SW480 (cell line): ENCODE results near the gene RAB7A.
"Not testable (repeated sequence)": the region's sequence is repeated elsewhere in the genome, so short reads cannot be mapped to it uniquely, and the experiment has no call there.

ENCODE experiments used
- DNase-seq: peaks from one replicate; pipeline ENCODE4 v3.0.0-alpha.2; 2016; ENCODE audit warnings: low spot score

RAB7A gene

DNA sequence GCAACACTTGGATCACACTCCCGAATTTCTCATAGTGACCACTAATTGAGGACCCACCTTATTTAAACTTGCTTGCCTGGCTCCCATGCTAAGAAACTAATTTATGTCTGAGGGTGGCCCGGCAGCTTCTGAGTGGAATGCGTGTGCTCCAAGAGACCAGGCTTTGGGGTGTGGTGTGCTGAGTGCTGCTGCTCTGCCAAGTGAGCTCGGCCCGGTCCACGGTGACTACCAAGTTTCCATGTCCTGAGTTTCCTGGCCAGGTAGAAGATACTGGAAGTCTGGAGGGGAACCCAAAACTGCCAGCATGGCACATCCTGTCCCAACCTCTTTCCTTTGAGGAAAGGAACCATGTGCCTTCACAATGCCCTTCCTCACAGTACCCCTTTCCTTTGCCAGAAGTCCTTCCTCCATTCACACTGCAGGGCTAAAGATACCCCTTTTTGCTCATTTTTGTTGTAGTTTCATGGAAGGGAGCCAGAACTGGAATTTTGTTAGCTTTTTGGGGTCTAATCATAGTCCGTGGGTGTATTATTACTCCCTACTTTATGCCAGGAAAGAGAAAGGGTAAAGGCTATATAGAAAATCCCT is 94.4 kb downstream of the RAB7A start:
- DNase-seq = no peak

DNA sequence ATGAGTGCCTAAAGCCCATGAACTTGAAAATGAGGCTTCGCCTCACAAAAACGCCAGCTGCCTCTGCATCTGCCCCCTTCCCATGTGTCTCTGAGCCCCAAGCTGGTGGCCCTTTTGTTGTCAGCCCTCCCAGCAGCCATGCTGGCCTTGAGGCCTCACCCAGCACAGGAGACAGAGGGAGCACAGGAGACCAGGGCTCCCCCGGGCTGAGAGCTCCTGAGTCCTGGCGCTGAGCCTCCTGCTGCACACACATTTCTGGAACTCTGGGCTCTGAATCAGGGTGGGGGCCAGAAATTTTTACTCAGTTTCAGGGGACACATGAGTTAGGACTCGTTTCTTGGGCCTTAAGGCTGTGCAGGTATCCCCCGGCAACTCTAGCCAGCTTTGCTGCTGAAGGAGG is 97.0 kb downstream of the RAB7A start:
- DNase-seq = no peak

DNA sequence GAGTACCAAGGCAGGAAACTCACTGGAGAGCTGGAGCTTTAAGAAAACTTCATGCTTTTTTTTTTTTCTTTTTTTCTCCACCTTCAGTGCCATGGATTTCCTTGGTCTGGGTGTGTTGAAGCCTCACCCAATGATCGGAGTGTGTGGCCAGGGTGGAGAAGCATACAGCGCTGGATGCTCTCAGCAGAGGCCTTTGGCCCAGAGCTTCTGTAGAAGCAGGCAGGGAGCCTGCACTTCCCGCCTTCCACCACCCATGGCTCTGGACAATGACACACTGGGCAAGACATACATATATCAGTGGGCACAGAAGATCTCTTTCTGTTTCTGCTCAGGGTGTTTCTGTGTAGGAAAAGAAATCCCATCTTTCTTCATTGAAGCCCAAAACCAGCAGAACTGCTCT is 97.6 kb downstream of the RAB7A start:
- no peak for DNase-seq

DNA sequence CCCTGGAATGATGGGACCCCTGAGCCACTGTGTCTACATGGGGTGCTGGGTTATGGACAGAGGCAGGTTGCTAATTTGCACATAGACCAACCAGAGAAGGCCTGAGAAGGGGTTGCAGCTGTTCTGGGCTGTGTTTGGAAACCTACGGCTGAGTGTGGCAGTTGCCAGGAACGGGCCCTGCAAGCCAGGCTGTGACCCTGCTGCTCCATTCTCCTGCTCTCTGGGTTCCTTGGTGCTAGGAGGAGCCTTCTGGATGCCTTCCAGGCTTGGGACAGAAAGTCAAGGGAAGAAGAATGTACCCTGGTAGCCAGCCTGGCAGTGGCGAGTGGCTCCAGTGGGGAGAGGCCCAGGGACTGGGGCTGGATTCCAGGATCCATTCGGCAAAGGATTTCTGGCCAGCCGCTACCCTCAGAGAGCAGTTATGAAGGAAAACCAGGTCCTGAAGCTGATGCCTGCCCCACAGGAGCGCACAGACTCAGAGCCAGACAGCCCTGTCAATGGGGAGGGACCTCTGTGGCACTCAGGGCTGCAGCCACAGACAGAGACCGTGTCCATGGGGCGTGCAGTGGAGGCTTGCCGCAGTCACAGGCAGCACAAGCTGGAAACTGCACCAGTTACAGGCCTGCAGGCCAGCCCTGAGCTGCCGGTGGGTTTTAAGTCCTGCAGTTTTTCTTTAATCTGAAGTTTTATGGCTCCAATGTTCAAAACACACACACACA is 98.3 kb downstream of the RAB7A start:
- DNase-seq = no peak

DNA sequence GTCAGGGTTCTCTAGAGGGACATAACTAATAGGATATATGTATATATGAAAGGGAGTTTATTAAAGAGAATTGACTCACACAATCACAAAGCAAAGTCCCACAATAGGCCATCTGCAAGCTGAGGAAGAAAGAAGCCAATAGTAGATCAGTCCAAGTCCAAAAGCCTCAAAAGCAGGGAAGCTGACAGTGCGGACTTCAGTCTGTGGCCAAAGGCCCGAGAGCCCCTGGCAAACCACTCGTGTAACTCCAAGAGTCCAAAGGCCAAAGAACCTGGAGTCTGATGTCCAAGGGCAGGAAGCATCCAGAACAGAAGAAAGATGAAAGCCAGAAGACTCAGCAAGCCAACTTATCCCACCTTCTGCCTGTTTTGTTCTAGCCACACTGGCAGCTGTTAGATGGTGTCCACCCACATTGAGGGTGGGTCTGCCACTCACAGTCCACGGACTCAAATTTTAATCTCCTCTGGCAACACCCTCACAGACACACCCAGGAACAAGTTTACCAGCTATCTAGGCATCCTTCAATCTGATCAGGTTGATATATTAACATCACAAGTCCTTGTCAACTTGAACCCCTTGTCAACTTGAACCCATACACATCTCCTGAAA is 99.2 kb downstream of the RAB7A start:
- no peak for DNase-seq

DNA sequence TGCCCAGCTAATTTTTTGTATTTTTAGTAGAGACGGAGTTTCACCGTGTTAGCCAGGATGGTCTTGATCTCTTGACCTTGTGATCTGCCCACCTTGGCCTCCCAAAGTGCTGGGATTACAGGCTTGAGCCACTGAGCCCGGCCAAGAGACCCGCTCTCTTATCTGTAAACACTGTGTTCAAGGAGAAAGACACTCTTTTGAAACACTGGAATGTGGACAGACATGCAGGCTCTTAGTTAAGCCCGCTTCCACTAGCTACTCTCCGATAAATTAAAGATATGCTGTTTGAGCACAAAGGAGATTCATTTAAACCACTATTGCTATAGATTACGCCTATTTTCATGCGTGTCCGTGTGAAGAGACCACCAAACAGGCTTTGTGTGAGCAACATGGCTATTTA is 103.1 kb downstream of the RAB7A start:
- DNase-seq = not testable (repeated sequence)

DNA sequence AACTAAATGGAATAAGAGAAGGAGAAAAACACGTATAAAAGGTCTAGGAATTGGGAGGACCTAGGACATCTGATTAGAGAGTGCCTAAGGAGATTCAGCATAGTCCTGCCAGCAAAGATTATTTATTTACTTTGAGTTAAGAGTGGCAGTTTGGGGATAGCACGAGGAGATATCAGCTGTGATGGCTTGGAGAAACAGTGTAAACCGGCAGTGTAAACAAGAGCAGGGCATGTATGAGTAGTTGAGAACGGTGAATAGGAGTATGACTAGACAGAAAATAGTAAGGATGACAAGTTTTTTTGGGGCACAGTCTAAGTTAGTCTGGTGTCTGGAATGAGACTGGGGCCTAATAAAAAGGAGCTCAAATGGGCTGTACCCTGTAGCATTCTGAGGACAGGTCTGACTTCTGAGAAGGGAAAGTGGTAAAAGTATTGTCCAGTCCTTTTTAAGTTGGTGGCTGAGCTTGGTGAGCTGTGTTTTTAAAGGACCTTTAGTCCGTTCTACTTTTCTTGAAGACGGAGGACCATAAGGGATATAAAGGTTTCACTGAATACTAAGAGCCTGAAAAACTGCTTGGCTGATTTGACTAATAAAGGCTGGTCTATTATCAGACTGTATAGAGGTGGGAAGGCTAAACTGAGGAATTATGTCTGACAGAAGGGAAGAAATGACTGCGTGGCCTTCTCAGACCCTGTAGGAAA is 104.1 kb downstream of the RAB7A start:
- not testable (repeated sequence) for DNase-seq

DNA sequence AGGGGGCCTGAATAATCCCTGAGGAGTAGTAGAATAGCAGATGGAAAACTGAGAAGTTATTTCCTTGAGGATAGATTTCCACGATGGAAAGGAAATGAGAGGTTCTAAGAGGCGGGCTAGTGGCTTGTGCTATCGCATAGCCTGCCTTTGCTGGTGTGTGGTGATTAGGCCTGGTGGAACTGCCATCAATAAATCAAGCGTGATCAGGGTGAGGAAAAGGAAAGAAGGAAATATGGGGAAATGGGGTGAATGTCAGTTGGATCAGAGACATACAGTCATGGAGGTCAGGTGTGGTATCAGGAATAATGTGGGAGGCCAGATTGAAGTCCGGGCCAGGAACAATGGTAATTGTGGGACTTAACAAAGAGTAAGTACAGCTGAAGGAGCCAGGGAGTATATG is 104.8 kb downstream of the RAB7A start:
- not testable (repeated sequence) for DNase-seq

DNA sequence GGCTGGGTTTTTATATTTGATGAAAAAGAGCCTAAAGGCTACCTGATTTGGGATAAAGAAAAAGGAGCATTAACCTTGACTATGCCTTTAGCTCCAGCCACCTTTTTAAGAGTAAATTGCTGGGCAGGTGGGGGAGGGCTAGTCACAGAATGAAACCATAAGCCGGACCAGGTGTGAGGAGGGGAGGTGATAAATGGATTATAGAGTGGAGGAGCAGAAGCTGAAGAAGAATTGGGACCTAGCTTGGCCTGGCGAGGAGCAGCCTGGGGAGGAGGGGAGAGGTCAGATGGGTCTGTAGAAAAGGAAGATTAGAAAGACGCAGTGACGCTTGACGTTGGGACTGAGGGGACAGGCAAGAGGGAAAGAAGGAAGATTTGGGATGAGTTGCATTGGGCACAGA is 107.0 kb downstream of the RAB7A start:
- DNase-seq = not testable (repeated sequence)

DNA sequence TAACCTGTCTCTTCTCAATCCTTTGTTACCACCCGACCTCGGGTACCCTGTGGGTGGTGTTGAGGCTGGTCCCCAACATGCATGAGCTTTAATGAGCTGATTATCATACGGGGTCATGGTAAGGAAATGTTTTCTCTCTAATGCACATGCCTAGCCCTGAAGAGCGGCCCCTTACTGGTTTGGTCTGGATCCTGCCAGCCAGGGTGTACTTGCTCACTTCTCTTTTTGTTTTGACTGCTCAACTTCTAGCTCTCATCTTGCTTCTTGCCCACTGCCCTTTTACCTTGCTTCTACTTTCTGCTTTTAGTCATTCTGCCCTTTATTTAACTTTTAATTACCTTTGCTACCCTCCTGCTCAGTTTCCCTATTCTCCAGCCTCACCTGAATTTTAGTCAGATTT is 109.1 kb downstream of the RAB7A start:
- DNase-seq = no peak

DNA sequence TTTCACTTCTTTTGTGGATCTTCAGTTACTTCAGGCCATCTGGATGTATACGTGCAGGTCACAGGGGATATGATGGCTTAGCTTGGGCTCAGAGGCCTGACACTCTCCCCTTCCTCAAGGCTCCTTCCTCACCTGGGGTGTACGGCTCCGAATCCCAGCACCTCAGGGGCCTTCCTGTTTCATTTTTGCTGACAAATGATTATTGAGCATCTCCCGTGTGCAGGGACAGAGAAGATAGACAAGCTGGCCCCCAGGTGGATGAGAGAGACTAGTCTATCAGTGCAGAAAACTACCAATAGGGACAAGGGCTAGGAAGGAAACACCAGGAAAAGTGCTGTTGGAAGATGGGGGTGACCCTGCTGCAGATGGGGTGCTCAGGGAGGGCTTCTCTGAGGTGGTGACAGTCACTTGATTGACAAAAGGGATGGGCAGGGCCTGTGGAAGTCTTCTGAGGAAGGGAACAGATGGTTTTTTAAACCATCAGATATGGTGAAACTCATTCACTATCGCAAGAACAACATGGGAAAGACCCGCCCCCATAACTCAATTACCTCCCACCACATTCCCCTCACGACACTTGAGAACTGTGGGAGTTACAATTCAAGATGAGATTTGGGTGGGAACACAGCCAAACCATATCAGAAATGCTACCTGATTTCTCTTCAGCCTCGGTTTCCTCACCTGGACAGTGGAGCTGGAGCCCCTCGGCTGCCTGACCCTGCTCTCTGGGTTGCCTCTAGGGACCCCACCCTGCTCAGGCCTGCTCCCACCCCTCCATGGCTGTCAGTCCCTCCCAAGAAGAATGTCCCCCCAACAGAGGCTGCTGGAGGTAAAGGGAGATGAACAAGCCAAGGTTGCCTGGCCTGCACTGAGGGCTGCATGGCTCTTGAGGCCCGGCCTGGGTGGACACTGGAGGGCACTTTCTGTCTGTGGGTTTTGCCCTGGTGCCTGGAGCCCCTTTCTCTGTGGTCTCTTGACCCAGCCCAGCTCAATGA is 116.2 kb downstream of the RAB7A start:
- no peak for DNase-seq

DNA sequence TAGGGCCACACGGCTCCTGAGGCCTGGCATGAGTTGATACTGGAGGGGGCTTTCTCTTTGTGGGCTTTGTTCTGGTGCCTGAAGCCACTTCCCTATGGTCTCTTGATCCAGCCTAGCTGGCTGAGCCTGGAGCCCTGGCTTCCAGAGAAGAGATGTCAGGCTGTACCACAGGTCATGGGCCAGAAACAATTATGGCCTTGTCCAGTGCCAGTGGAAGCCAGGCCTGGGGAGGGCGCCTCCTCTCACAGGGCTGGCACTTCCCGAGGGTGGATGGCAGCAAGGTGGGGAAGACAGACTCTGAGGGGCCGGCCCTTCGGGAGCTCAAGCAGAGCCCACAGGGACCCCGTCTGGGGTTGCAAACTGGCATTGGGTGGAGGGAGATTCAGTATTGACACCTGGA is 118.5 kb downstream of the RAB7A start:
- no peak for DNase-seq

DNA sequence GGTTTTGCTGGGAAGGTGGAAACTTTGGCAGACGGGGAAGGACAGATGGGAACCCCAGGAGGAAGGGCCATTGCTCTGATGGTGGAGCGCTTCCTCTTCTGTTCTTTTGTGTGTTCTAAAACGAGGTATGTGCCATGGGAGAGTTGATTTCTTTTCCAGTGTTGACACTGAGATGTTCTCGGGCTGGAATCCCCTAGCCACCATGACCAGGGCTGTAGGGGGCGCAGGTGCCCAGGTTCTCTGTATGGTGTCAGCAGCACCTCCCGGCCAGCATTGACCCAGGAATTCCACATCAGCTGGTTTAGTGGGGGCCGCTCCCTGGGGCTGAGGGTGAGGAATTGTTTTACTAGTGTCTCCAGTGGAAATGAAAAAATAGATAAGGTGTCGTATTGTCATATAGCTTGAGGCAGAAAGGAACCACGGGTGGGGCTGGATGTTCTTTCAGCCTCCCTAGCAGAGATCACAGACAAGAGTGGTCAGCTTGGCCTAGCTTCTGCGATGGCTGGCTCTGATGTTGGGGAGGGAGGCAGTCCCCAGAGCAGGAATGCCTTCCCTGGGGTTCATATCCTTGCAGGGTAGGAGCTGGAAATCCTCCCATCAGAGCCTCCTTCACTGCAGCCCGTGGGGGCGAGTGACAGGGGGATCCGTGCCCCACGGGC is 119.3 kb downstream of the RAB7A start:
- no peak for DNase-seq

DNA sequence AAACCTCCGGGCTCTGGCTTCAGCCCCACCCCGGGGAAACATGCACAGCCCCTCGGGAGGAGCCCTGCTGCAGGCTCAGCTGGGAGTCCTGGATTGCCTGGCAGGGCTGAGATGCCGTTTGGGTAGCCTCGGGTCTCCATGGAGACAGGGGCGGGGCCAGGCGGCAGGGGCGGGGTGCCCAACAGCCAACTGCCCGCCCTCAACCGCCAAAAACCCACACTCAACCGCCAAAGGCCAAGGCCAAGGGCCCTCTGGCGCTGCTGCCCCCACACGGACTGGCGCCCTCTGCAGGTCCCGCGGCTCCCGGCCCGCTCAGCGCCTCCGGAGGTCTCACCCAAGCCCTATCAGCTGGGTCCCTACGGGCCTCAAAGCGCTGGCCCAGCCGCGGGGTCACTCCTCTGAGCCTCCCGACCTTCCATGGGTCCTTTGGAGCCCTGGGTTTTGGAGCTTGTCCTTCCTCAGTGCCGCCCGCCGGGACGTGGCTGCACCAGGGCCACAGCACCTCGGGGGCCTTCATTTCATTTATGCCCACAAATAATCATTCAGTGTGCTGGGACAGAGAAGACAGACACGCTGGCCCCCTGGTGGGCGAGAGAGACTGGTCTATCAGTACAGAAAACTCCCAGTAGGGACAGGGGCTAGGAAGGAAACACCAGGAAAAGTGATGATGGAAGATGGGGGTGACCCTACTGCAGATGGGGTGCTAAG is 119.9 kb downstream of the RAB7A start:
- peak; percentile 82 for DNase-seq

DNA sequence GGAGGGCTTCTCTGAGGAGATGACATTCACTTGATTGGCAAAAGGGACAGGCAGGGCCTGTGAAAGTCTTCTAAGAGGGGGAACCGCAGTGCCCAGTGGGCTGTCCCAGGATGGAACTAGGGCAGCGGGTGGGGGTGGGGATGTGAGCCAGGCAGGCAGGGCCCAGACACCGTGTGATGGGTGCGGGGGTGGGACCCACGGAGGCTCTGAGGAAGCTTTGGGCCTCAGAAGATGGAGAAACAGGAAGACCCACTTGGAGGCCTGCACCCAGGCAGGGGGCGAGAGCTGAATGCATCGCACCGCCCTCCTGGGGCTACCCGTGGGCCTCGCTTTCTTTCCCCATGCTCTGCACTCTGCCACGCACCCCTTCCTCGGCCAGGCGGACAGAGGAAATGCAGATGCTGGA is 120.5 kb downstream of the RAB7A start:
- no peak for DNase-seq

DNA sequence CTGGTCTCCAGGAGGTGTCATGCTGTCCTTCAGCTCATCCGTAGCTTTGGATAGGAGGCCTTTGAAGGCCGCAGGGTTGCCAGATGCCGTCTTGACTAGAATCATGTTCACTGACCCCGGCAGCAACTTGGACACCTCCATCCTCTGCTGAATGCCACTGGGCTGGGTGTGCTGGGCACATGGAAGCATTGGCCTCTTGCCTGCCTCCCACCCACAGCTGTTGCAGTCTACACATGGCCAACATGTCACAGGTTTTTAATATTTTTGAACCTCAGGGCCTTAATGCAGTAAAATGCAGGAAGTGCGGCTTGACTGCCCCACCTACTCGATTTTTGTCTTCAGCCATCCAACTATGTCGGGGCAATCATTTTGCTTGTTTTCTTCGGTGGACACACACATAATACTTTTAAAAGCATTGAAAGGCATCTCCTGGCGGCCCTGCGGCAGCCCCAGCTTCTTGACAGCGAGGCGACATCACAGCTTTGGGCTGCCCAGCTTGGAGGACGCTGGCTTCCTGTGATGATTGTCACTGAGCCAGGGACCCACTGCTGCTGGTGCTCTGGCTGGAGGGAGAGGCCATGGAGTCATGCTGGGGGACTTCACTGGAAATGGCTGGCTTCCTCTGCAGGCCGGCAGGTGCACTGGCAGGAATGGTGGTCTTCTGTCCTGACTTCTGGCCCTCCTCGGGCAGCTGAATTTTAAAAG is 121.8 kb downstream of the RAB7A start:
- no peak for DNase-seq

DNA sequence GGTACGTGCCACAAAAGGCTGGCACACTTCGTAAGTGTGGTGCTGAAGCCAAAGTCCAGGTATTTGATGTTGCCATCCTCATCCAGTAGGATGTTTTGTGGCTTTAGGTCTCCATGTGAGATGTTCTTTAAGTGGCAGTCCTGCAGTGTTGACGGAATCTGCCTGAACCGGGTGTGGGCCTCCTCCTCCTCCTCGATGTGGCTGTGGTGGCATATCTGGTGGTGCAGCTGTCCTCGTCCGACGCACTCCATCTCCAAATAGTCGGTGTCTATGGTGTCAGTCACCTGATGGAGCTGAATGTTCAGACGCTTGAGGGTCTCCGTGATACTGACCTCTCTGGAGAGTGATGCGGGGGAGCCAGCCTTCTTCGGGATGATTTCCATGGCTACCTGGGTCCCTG is 123.0 kb downstream of the RAB7A start:
- no peak for DNase-seq

DNA sequence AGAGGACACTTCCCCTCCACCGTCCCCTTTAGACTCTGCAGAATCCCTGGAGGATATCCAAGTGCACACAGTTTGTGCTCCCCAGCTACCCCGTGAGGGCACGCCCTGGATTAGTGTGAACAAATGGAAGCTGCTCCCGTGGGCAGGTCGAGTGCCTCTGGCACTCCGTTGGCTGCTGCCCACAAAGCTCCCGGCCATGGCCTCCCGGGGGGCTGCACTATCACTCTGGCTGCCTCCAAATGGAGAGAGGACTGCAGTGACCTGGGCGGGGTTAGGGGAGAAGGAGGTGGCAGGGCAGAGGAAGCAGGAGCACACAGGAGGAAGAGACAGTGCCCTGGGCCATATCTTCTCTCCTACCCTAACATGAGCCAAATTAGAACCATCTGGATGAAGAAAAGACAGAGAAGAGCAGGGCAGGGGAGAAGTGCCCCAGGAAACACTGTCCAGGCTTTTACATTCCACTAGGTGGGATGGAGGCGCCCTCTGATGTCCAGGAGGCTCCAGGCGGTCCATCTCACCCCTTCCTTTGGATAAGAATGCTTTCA is 124.0 kb downstream of the RAB7A start:
- peak; percentile 24 for DNase-seq

DNA sequence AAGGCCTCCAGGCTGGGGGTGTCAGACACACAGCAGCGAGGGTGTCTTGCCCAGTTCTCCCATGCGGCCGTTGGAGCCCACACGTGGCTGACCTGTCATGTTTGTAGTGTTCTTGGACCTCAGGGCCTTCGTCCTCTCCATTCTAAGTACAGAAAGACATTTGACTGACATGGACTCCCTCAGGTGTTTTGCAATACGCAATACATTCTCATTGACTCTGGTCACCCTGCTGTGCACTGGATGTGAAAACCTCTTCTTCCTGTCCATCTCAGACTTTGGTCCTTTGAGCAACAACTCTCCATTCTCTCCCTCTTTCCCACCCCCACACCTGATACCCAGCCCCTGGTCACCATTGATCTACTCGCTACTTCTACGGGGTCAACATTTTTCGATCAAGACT is 124.6 kb downstream of the RAB7A start:
- DNase-seq = no peak

DNA sequence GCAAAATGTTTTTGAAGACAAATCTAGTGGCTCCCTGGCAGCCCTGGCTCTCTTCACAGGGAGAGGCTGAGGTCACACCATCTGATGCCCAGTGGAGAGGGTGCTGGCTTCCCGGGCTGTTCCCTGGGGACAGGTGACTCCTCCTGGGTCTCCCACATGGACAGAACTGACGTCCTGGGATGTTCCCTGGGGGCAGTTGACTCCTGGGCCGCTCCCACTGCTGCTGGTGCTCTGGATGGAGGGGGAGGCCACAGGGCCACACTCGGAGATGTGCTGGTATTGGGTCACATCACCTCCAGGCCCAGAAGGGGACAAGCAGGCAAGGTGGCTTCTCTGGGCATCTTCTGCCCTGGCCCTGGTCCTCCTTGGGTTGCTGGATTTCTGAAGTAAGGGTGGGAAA is 125.6 kb downstream of the RAB7A start:
- no peak for DNase-seq
